ENCODE data around the gene PERM1. TPM values are rescaled to one million over a fixed set of nuclear protein-coding genes. Genes with fewer than 3 reads are reported as not detected.

Gene PERM1
- total and polyA plus RNA-seq, 2 of the 13 experiments (the other 11 are each of a cell fraction or from before 2014, with no cell fraction given) = 0.04 to 0.29 TPM

- H3K4me3 ChIP-seq (replicated peaks in 1 of 3; ENCODE audit: insufficient read depth in 1 of 3, low read depth in 2 of 3, low read length in 3 of 3) = peak overlapping the region; percentile 3 to 70 (median 48); a peak in 4 of 6 replicates
- CTCF ChIA-PET (ENCODE audit: low intra/inter-chr PET ratio, low total read pairs) = no interaction called here
- intact Hi-C loops (cut with micrococcal nuclease; ENCODE audit: unreplicated experiment) = no loop called here
- peaks cover 52% of the 10 kb centered on the region for H3K4me1 ChIP-seq (ENCODE audit: insufficient read depth, low read length)
- BruUV-seq (replicated peaks) = no TSS peak
- H3K27me3 ChIP-seq (ENCODE audit: control insufficient read depth in 1 of 2, insufficient read depth in 2 of 2, low read length in 2 of 2) = peaks cover 22 to 54% of the 10 kb centered on the region in 2 experiments
- POLR2A ChIA-PET = interaction anchor here (1.0 to 1.9 kb wide), 2 partner anchors 14 to 19 kb away, joined by 3 to 4 read pairs; partner anchors contain the start of genes HES4 and PLEKHN1
- H3K9ac ChIP-seq (ENCODE audit: insufficient read depth, low read depth, low read length) = peak overlapping the region; percentile 49
- no peaks in the 10 kb centered on the region for H4K20me1 ChIP-seq (ENCODE audit: insufficient read depth, low read length)
- no peaks in the 10 kb centered on the region for H3K36me3 ChIP-seq (replicated peaks in 1 of 2; ENCODE audit: control insufficient read depth in 1 of 2, insufficient read depth in 2 of 2, low read length in 2 of 2)
- H3K9me3 ChIP-seq (ENCODE audit: low read length) = no peaks in the 10 kb centered on the region
- no peak overlapping the region for H3K27ac ChIP-seq (ENCODE audit: extremely low read length, insufficient read depth, low read length)
- ATAC-seq (peak; percentile 49), FAIRE-seq (no peak), DNase-seq (ENCODE audit: low spot score) (no peak)
- in situ Hi-C loops (cut with HindIII; ENCODE audit: extremely low pct_ligation_motif_present, low pct_unique_long_range_greater_than_20kb) = no loop called here
- 27% methylated on average over 10 of the region's 35 CpGs for WGBS (ENCODE audit: low lambda C conversion rate)
- peak overlapping the region; percentile 74 for H3K4me2 ChIP-seq (ENCODE audit: low read depth, low read length)
- H3K79me2 ChIP-seq (ENCODE audit: insufficient read depth, low read length) = no peaks in the 10 kb centered on the region
- no peak overlapping the region for H2AFZ ChIP-seq (ENCODE audit: low read length)
- TF ChIP-seq, protein P1, sequence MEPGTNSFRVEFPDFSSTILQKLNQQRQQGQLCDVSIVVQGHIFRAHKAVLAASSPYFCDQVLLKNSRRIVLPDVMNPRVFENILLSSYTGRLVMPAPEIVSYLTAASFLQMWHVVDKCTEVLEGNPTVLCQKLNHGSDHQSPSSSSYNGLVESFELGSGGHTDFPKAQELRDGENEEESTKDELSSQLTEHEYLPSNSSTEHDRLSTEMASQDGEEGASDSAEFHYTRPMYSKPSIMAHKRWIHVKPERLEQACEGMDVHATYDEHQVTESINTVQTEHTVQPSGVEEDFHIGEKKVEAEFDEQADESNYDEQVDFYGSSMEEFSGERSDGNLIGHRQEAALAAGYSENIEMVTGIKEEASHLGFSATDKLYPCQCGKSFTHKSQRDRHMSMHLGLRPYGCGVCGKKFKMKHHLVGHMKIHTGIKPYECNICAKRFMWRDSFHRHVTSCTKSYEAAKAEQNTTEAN (CRISPR knock-in tag; conservative IDR thresholded peaks at IDR 0.05) = no peak
- TF ChIP-seq HNRNPLL (IDR thresholded peaks at IDR 0.05; ENCODE audit: low read depth, low read length, poor library complexity, severe bottlenecking) = peak; percentile 38
- TF ChIP-seq ZBTB20 (CRISPR knock-in tag; IDR thresholded peaks at IDR 0.05; ENCODE audit: borderline replicate concordance, low read depth) = peak; percentile 62; the same call in 1 of the 2 replicates
- TF ChIP-seq E2F1 (CRISPR knock-in tag; IDR thresholded peaks at IDR 0.05) = no peak
- no peak for TF ChIP-seq ZNF800 (CRISPR knock-in tag; IDR thresholded peaks at IDR 0.05)
- no peak for TF ChIP-seq ARID2 (CRISPR knock-in tag; IDR thresholded peaks at IDR 0.05; ENCODE audit: borderline replicate concordance)
- TF ChIP-seq RBAK (CRISPR knock-in tag; IDR thresholded peaks at IDR 0.05) = no peak
- no peak for TF ChIP-seq MYPOP (CRISPR knock-in tag; IDR thresholded peaks at IDR 0.05)
- TF ChIP-seq CENPX (CRISPR knock-in tag; IDR thresholded peaks at IDR 0.05) = no peak
- TF ChIP-seq KAT7 (CRISPR knock-in tag; IDR thresholded peaks at IDR 0.05; ENCODE audit: borderline replicate concordance) = no peak
- TF ChIP-seq ZNF713 (CRISPR knock-in tag; IDR thresholded peaks at IDR 0.05) = no peak
- no peak for TF ChIP-seq TARDBP (CRISPR knock-in tag; IDR thresholded peaks at IDR 0.05)
- no peak for TF ChIP-seq ZNF180 (CRISPR knock-in tag; IDR thresholded peaks at IDR 0.05; ENCODE audit: borderline replicate concordance, low read depth)
- TF ChIP-seq SPEN (CRISPR knock-in tag; IDR thresholded peaks at IDR 0.05; ENCODE audit: low read depth) = peak; percentile 60; the same call in 1 of the 2 replicates
- TF ChIP-seq SKIL (CRISPR knock-in tag; IDR thresholded peaks at IDR 0.05; ENCODE audit: borderline replicate concordance) = peak; percentile 80
Measured at GRCh38 chr1:980602-981395, 1.1 kb downstream of the PERM1 start.
